A673 (cell line): Measurements from ENCODE around the gene CREB3L2. TPM values are rescaled to one million over a fixed set of nuclear protein-coding genes. Genes with fewer than 3 reads are reported as not detected.

Experiments used
- BruUV-seq: library from RNA; stranded (reverse); fragments of 400-500 nt; replicated peaks from 2 replicates; lab custom pipeline; 2021; lab: Mats Ljungman, UMichigan
- CTCF ChIA-PET: fragments of 300-600 bp; sonication (Branson Sonifier 250); formaldehyde crosslinking; loops from one replicate; lab custom pipeline; 2022; ENCODE audit warnings: antibody characterized with exemption; lab: Charles Lee
- POLR2A ChIA-PET: fragments of 300-600 bp; sonication (Branson Sonifier 250); formaldehyde crosslinking; loops from one replicate; lab custom pipeline; 2022; ENCODE audit warnings: antibody characterized with exemption; ENCODE audit not compliant: low non-redundant PET; lab: Charles Lee
- DNase-seq: peaks from one replicate; pipeline ENCODE4 v3.0.0-alpha.2; 2015; ENCODE audit warnings: low spot score
- H3K27ac ChIP-seq: fragments of 200-600 bp; sonication (generic); 2 replicates; pipeline ENCODE4 v1.5.1; 2016; ENCODE audit warnings: mixed run types, low read depth, mild to moderate bottlenecking, mixed read lengths, antibody characterized with exemption, low read length; ENCODE audit not compliant: poor library complexity, severe bottlenecking
- H3K27me3 ChIP-seq: fragments of 200-600 bp; sonication (generic); replicated peaks from 2 replicates; pipeline ENCODE4 v1.6.1; 2017; ENCODE audit warnings: mixed run types, low read depth, mild to moderate bottlenecking, mixed read lengths, antibody characterized with exemption, low read length; ENCODE audit not compliant: insufficient read depth, poor library complexity
- H3K36me3 ChIP-seq: fragments of 200-600 bp; sonication (generic); 2 replicates; pipeline ENCODE4 v1.6.1; 2016; ENCODE audit warnings: mixed run types, mild to moderate bottlenecking, mixed read lengths, antibody characterized with exemption, low read length; ENCODE audit not compliant: insufficient read depth, poor library complexity, severe bottlenecking
- H3K4me1 ChIP-seq: fragments of 200-600 bp; sonication (generic); 2 replicates; pipeline ENCODE4 v1.6.1; 2017; ENCODE audit warnings: mixed run types, mild to moderate bottlenecking, mixed read lengths, antibody characterized with exemption, low read length; ENCODE audit not compliant: insufficient read depth, poor library complexity, severe bottlenecking
- H3K4me3 ChIP-seq: fragments of 200-600 bp; sonication (generic); 2 replicates; pipeline ENCODE4 v1.5.1; 2016; ENCODE audit warnings: low read depth, mixed run types, mild to moderate bottlenecking, mixed read lengths, low read length; ENCODE audit not compliant: poor library complexity, severe bottlenecking
- H3K9me3 ChIP-seq: fragments of 200-600 bp; sonication (generic); 2 replicates; pipeline ENCODE4 v1.6.1; 2016; ENCODE audit warnings: mixed run types, low read depth, mild to moderate bottlenecking, mixed read lengths, antibody characterized with exemption, low read length; ENCODE audit not compliant: poor library complexity, severe bottlenecking
- CTCF ChIP-seq: fragments of 300-800, 200-600 bp; sonication (generic); conservative IDR thresholded peaks from 2 replicates; pipeline ENCODE4 v1.5.1; 2017; ENCODE audit warnings: low read depth, mild to moderate bottlenecking, antibody characterized with exemption, low read length, moderate library complexity, mixed read lengths
- EZH2 ChIP-seq: fragments of 200-600 bp; sonication (generic); IDR thresholded peaks from 2 replicates; pipeline ENCODE4 v1.6.1; 2017; ENCODE audit warnings: borderline replicate concordance, low read depth, mild to moderate bottlenecking, mixed read lengths, antibody characterized with exemption, low read length; ENCODE audit not compliant: poor library complexity, severe bottlenecking
- intact Hi-C: fragments of 100-400 bp; cut with micrococcal nuclease; formaldehyde crosslinking; loops from one replicate; pipeline ENCODE4 v1.10.0; 2022; ENCODE audit not compliant: unreplicated experiment
- total RNA-seq: library from RNA; stranded (reverse); gene quantifications from 2 replicates; pipeline ENCODE4 v1.2.3, GENCODE V29; 2021

CREB3L2 gene
- total RNA-seq, 1 experiment from 2014 or later: 17.0 TPM

GRCh38 chr7:138002096-138002827 is 376 bp upstream of the CREB3L2 start:
- no TSS peak for BruUV-seq
- POLR2A ChIA-PET: no interaction called here
- Histone ChIP-seq H3K9me3 (no peaks in the 10 kb centered on the region), H3K4me1 (peaks cover 11% of the 10 kb centered on the region), H3K36me3 (no peaks in the 10 kb centered on the region), H3K27me3 (no peaks in the 10 kb centered on the region), H3K27ac (peak overlapping the region; percentile 47), H3K4me3 (peak overlapping the region; percentile 72)
- DNase-seq: peak; percentile 99
- TF ChIP-seq EZH2 (no peak), CTCF (peak; percentile 97)
- CTCF ChIA-PET: interaction anchor here (0.5 kb wide), 1 partner anchor 202 kb away, joined by 3 read pairs; no protein-coding TSS in a partner anchor
- intact Hi-C loops: loop anchor here (5.0 kb wide), 1 partner anchor 345 kb away; no protein-coding TSS in a partner anchor

GRCh38 chr7:138000081-138000701 is 1.7 kb downstream of the CREB3L2 start:
- ChIA-PET CTCF (interaction anchor here (0.7 kb wide), 1 partner anchor 11 kb away, joined by 3 read pairs; no protein-coding TSS in a partner anchor), POLR2A (no interaction called here)
- DNase-seq: peak; percentile 24
- Histone ChIP-seq H3K27me3 (no peaks in the 10 kb centered on the region), H3K4me3 (peak overlapping the region; percentile 72), H3K27ac (peak overlapping the region; percentile 47), H3K36me3 (no peaks in the 10 kb centered on the region), H3K4me1 (peaks cover 17% of the 10 kb centered on the region), H3K9me3 (no peaks in the 10 kb centered on the region)
- no TSS peak for BruUV-seq
- TF ChIP-seq CTCF (no peak), EZH2 (no peak)
- intact Hi-C loops: loop anchor here (5.0 kb wide), 1 partner anchor 343 kb away; no protein-coding TSS in a partner anchor

GRCh38 chr7:137999496-138000080 is 2.3 kb downstream of the CREB3L2 start:
- peaks cover 17% of the 10 kb centered on the region for H3K4me1 ChIP-seq
- intact Hi-C loops: loop anchor here (5.0 kb wide), 1 partner anchor 342 kb away; no protein-coding TSS in a partner anchor
- peak overlapping the region; percentile 72 for H3K4me3 ChIP-seq
- H3K9me3 ChIP-seq: no peaks in the 10 kb centered on the region
- TF ChIP-seq CTCF (no peak), EZH2 (no peak)
- H3K27ac ChIP-seq: no peak overlapping the region
- ChIA-PET CTCF (interaction anchor here (0.5 kb wide), 1 partner anchor 19 kb away, joined by 3 read pairs; no protein-coding TSS in a partner anchor), POLR2A (no interaction called here)
- no peak for DNase-seq
- no TSS peak for BruUV-seq
- no peaks in the 10 kb centered on the region for H3K27me3 ChIP-seq
- no peaks in the 10 kb centered on the region for H3K36me3 ChIP-seq
